Parietal lobe (tissue), 2 donors: ENCODE results near the gene DDX4. TPM values are rescaled to one million over a fixed set of nuclear protein-coding genes. Genes with fewer than 3 reads are reported as not detected.

Experiments used
- small RNA-seq: library from RNA; depleted of rRNA; stranded (forward); fragments of <200 nt; gene quantifications from one replicate; pipeline ENCODE3, GENCODE V24; 2014; ENCODE audit warnings: low replicate concordance
- total RNA-seq: library from RNA; depleted of rRNA; stranded (reverse); fragments of >200 nt; gene quantifications from one replicate; pipeline ENCODE4 v1.2.3, GENCODE V29; 2014

The DDX4 gene
- 0.31 TPM for total RNA-seq

DNA sequence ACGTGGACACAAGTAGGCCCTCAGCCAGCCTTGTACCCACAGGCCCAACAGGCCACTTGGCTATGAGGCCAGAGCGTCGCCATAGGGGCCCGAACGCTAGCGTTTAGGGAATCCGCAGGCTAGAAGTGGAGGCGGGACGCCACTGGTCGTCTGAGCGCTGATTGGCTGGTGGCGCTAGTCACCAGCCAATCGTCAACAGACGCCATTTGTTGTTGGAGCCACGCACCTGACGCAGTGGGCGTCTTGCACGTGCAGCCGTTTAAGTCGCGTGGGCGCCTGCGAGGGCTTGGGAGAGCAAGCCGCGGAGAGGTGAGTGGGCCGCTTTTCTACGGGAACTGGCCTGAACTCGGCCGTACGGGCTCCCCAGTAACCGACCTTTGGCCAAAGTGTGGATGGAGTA is at the start of gene DDX4:
Gene DDX4, plus strand, starts transcription at position 269 of the 400 bp plus-strand sequence. CDS start 903 bp downstream, outside the sequence.

GRCh38 chr5:55712023-55712859 is 25.6 kb upstream of the DDX4 start, which contains the start of gene SLC38A9:
SLC38A9 (minus strand) TSS chr5:55712324; CDS start chr5:55697958, 14,366 bp downstream.

DNA sequence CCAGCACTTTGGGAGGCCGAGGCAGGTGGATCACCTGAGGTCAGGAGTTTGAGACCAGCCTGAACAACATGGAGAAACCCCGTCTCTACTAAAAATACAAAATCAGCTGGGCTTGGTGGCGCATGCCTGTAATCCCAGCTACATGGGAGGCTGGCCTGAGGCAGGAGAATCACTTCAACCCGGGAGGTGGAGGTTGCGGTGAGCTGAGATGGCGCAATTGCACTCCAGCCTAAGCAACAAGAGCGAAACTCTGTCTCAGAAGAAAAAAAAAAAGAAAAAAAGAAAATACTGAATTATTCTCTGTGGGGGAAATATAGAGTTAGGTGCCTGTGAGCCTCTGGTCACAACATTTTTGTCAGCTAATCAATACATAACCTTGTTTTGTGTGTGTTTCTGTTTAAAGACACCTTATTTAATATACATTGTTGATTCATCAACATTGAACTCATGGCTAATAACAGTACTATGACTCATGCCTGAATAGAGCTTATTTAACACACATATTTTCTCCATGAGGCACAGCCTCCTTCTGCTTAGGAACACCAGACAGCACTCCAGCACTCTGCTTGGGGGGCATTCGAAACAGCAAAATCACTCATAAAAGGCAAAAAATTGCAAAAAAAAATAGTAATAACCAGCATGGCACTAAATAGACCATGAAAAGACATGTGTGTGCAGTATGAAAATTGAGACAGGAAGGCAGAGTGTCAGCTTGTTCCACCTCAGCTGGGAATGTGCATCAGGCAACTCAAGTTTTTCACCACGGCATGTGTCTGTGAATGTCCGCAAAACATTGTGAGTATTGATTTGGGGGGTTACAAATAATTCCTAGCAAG is 113.2 kb downstream of the DDX4 start, which contains the start of gene IL31RA:
Gene IL31RA, plus strand, starts transcription at position 519 of the 836 bp plus-strand sequence. Its CDS starts 214 bp downstream, at position 733.

Small RNA genes within 50 kb of the gene (small RNA-seq; reads per million reads assigned to genes)
- gene AC016632.1 (not detected), gene RNA5SP183 (0.09 reads per million)

Other genes with a start within 250 kb of the DDX4 start
- 44.4 TPM for gene PLPP1, start 203.1 kb upstream of the DDX4 start, total RNA-seq
- 107 TPM for gene SLC38A9, start 25.7 kb upstream of the DDX4 start, total RNA-seq
- not detected for gene IL31RA, start 113.3 kb downstream of the DDX4 start, total RNA-seq